Neural progenitor cell (in vitro differentiated cells): ENCODE measurements around the gene DDB1. TPM values are rescaled to one million over a fixed set of nuclear protein-coding genes. Genes with fewer than 3 reads are reported as not detected.

ENCODE experiments used
- DNase-seq: peaks from one replicate; pipeline ENCODE4 v3.0.0-alpha.2; 2016; ENCODE audit warnings: low spot score
- H2AFZ ChIP-seq: fragments of 200-600 bp; sonication (generic); replicated peaks from 2 replicates; pipeline ENCODE4 v1.6.1; 2016; ENCODE audit warnings: antibody characterized with exemption
- H3F3A ChIP-seq: fragments of 200-600 bp; sonication (generic); 2 replicates; pipeline ENCODE4 v1.6.1; 2016; ENCODE audit warnings: antibody characterized with exemption, low read depth
- H3K27ac ChIP-seq: fragments of 200-600 bp; sonication (generic); 2 replicates; pipeline ENCODE4 v1.5.1; 2016; ENCODE audit warnings: mild to moderate bottlenecking
- H3K27me3 ChIP-seq: fragments of 200-600 bp; sonication (generic); 2 replicates; pipeline ENCODE4 v1.6.1; 2016; ENCODE audit warnings: mild to moderate bottlenecking, moderate library complexity
- H3K36me3 ChIP-seq: fragments of 200-600 bp; sonication (generic); 2 replicates; pipeline ENCODE4 v1.5.1; 2016
- H3K4me1 ChIP-seq: fragments of 200-600 bp; sonication (generic); 2 replicates; pipeline ENCODE4 v1.6.1; 2016; ENCODE audit warnings: mixed run types
- H3K4me2 ChIP-seq: fragments of 200-600 bp; sonication (generic); 2 replicates; pipeline ENCODE4 v1.6.1; 2016
- H3K4me3 ChIP-seq: fragments of 200-600 bp; sonication (generic); 2 replicates; pipeline ENCODE4 v1.5.1; 2016
- H3K79me2 ChIP-seq: fragments of 200-600 bp; sonication (generic); 2 replicates; pipeline ENCODE4 v1.6.1; 2016; ENCODE audit warnings: low read depth
- H3K9ac ChIP-seq: fragments of 200-600 bp; sonication (generic); 2 replicates; pipeline ENCODE4 v1.6.1; 2016
- H3K9me3 ChIP-seq: fragments of 200-600 bp; sonication (generic); 2 replicates; pipeline ENCODE4 v1.5.1; 2016; ENCODE audit warnings: low read depth
- H4K20me1 ChIP-seq: fragments of 200-600 bp; sonication (generic); 2 replicates; pipeline ENCODE4 v1.6.1; 2016; ENCODE audit warnings: low read depth
- H3K27ac Mint-ChIP-seq: 3 replicates; pipeline ENCODE4 v1.8.0; 2021; ENCODE audit warnings: mixed read lengths
- H3K27me3 Mint-ChIP-seq: 2 replicates; pipeline ENCODE4 v1.8.0; 2022; ENCODE audit warnings: low read depth, mild to moderate bottlenecking, inconsistent platforms, moderate library complexity, mixed read lengths; ENCODE audit not compliant: insufficient read depth
- H3K36me3 Mint-ChIP-seq: 3 replicates; pipeline ENCODE4 v1.8.0; 2021; ENCODE audit warnings: mixed read lengths
- H3K4me1 Mint-ChIP-seq: 3 replicates; pipeline ENCODE4 v1.8.0; 2021; ENCODE audit warnings: mixed read lengths
- H3K4me3 Mint-ChIP-seq: 3 replicates; pipeline ENCODE4 v1.8.0; 2021; ENCODE audit warnings: mild to moderate bottlenecking, moderate library complexity, mixed read lengths
- H3K9me3 Mint-ChIP-seq: 3 replicates; pipeline ENCODE4 v1.8.0; 2020; ENCODE audit warnings: mixed read lengths
- EZH2 ChIP-seq: fragments of 200-600 bp; sonication (generic); IDR thresholded peaks from 2 replicates; pipeline ENCODE4 v1.6.1; 2017; ENCODE audit warnings: antibody characterized with exemption, mild to moderate bottlenecking, moderate library complexity
- EZH2phosphoT487 ChIP-seq: fragments of 200-600 bp; sonication (generic); IDR thresholded peaks from 2 replicates; pipeline ENCODE4 v1.6.1; 2017; ENCODE audit warnings: antibody characterized with exemption
- total RNA-seq: library from RNA; depleted of rRNA; stranded (reverse); fragments of >200 nt; gene quantifications from 2 replicates; pipeline ENCODE4 v1.2.3, GENCODE V29; 2015; ENCODE audit warnings: low replicate concordance
- TF ChIP-seq, protein P1 (sequence below): fragments of 200-600 bp; sonication (generic); IDR thresholded peaks from 2 replicates; pipeline ENCODE4 v1.5.1; 2017; ENCODE audit warnings: antibody characterized with exemption, mild to moderate bottlenecking

Gene DDB1
- total RNA-seq, 1 donor from 2014 or later: 275 TPM

DNA sequence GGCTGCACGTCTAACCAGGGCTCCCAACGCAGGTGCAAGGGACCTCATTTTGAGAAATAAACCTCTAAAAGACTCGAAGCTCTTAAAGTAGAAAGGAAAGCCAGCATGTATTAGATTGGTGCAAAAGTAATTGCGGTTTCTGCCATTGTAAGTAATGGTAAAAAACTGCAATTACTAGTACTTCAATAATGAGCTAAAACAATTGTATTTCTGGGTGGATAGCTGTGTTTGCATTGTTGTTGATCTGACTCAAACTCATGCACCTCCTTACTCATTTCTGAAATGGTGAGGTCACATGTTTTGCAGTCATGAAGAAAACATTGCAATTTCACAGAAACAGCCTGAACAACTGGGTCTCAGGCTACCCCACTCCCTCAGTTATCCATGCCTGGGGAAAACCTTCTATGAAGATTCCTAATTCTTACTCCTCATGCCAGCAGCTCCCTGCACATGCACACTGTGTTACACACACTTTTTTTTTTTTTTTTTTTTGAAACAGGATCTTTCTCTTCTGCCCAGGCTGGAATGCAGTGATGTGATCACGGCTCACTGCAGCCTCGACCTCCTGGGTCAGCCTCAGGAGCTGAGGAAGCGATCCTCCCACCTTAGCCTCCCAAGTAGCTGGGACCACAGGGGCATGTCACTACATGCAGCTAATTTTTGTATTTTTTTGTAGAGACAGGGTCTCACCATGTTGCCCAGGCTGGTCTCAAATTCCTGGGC lies 62.4 kb downstream of the DDB1 start:
- H3K27ac Mint-ChIP-seq: no peak overlapping the region
- TF ChIP-seq, protein P1, sequence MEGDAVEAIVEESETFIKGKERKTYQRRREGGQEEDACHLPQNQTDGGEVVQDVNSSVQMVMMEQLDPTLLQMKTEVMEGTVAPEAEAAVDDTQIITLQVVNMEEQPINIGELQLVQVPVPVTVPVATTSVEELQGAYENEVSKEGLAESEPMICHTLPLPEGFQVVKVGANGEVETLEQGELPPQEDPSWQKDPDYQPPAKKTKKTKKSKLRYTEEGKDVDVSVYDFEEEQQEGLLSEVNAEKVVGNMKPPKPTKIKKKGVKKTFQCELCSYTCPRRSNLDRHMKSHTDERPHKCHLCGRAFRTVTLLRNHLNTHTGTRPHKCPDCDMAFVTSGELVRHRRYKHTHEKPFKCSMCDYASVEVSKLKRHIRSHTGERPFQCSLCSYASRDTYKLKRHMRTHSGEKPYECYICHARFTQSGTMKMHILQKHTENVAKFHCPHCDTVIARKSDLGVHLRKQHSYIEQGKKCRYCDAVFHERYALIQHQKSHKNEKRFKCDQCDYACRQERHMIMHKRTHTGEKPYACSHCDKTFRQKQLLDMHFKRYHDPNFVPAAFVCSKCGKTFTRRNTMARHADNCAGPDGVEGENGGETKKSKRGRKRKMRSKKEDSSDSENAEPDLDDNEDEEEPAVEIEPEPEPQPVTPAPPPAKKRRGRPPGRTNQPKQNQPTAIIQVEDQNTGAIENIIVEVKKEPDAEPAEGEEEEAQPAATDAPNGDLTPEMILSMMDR: no peak
- no peak for TF ChIP-seq EZH2phosphoT487
- TF ChIP-seq EZH2: no peak
- Histone ChIP-seq H2AFZ (no peak overlapping the region), H3K9ac (no peak overlapping the region), H3K9me3 (no peaks in the 10 kb centered on the region), H3K4me1 (no peaks in the 10 kb centered on the region), H4K20me1 (no peaks in the 10 kb centered on the region), H3K36me3 (no peaks in the 10 kb centered on the region), H3K4me2 (no peak overlapping the region), H3K4me3 (no peak overlapping the region), H3K79me2 (no peaks in the 10 kb centered on the region), H3F3A (no peaks in the 10 kb centered on the region), H3K27ac (no peak overlapping the region), H3K27me3 (no peaks in the 10 kb centered on the region)
- no peaks in the 10 kb centered on the region for H3K36me3 Mint-ChIP-seq
- DNase-seq: no peak
- no peaks in the 10 kb centered on the region for H3K9me3 Mint-ChIP-seq
- H3K4me3 Mint-ChIP-seq: no peak overlapping the region
- peaks cover 2% of the 10 kb centered on the region for H3K27me3 Mint-ChIP-seq
- no peaks in the 10 kb centered on the region for H3K4me1 Mint-ChIP-seq

DNA sequence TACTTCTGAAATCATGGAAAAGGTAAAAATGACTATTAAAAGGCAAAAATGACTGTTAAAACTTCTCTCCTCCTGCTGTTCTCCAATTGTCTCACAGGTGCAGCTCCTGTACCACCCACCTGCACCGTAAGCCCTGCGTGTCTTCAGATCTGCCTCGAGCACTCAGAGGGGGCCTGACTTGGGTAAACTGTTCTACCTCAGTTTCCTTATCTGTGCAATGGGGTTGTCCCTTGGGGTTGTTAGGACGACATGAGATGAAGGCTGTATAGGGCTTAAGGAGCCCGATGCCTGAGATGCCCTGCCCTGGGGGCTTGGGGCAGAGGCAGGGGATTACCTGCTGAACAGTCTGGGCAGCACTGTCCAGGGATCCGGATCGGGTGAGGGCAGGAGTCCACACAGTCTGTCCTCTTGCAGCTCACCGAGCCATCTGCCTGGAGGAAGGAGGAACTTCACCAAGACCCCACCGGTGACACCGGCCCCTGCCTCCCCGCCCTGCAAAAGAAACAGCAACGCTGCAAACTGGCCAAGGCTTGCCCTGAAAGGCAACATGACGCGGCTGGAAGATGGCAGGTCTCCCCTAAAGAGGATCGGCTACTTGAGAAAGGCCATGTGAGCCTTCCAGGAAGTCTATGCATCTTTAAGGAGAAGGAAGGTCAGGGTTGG lies 64.2 kb downstream of the DDB1 start:
- H3K4me1 ChIP-seq: no peaks in the 10 kb centered on the region
- H3K36me3 Mint-ChIP-seq: no peaks in the 10 kb centered on the region
- no peak overlapping the region for H3K27ac Mint-ChIP-seq
- no peaks in the 10 kb centered on the region for H3K36me3 ChIP-seq
- H3K4me3 ChIP-seq: no peak overlapping the region
- no peak overlapping the region for H3K9ac ChIP-seq
- DNase-seq: no peak
- TF ChIP-seq, protein P1: no peak
- H3K4me3 Mint-ChIP-seq: no peak overlapping the region
- no peaks in the 10 kb centered on the region for H3K9me3 Mint-ChIP-seq
- H3K27me3 Mint-ChIP-seq: peaks cover 1% of the 10 kb centered on the region
- H3K27ac ChIP-seq: no peak overlapping the region
- H4K20me1 ChIP-seq: no peaks in the 10 kb centered on the region
- no peaks in the 10 kb centered on the region for H3F3A ChIP-seq
- H3K4me2 ChIP-seq: no peak overlapping the region
- no peak overlapping the region for H2AFZ ChIP-seq
- no peaks in the 10 kb centered on the region for H3K79me2 ChIP-seq
- H3K27me3 ChIP-seq: no peaks in the 10 kb centered on the region
- no peaks in the 10 kb centered on the region for H3K9me3 ChIP-seq
- no peaks in the 10 kb centered on the region for H3K4me1 Mint-ChIP-seq

- Histone ChIP-seq H3K9ac (no peak overlapping the region), H3K9me3 (no peaks in the 10 kb centered on the region), H4K20me1 (no peaks in the 10 kb centered on the region), H3K27me3 (no peaks in the 10 kb centered on the region), H3K36me3 (no peaks in the 10 kb centered on the region), H2AFZ (no peak overlapping the region), H3K27ac (no peak overlapping the region), H3K4me2 (no peak overlapping the region), H3K4me1 (no peaks in the 10 kb centered on the region), H3F3A (no peaks in the 10 kb centered on the region), H3K4me3 (no peak overlapping the region), H3K79me2 (no peaks in the 10 kb centered on the region)
- Mint-ChIP-seq H3K4me3 (no peak overlapping the region), H3K27ac (no peak overlapping the region), H3K4me1 (no peaks in the 10 kb centered on the region), H3K36me3 (no peaks in the 10 kb centered on the region), H3K9me3 (no peaks in the 10 kb centered on the region), H3K27me3 (no peaks in the 10 kb centered on the region)
- TF ChIP-seq EZH2phosphoT487 (no peak), EZH2 (no peak)
- TF ChIP-seq, protein P1: no peak
- DNase-seq: no peak
These were observed 65.5 kb downstream of the DDB1 start for GRCh38 chr11:61267437-61267841.
